Gastrocnemius medialis (tissue), 4 donors: Measurements from ENCODE around the gene PRKCZ.

ENCODE experiments used
- CTCF ChIP-seq, 5 experiments: fragments of 450-650 bp in 3 of 5; fragments of 200-600 bp in 2 of 5; sonication (generic) in 2 of 5; IDR thresholded peaks in 4 of 5; conservative IDR thresholded peaks in 1 of 5; 1 replicate in 4 of 5; 2 replicates in 1 of 5; pipeline ENCODE4 v1.5.1; 2016 to 2019; ENCODE audit warnings: antibody characterized with exemption in 5 of 5, mild to moderate bottlenecking in 3 of 5, moderate library complexity in 3 of 5
- POLR2A ChIP-seq, 2 donors: fragments of 450-650 bp; IDR thresholded peaks; one replicate each; pipeline ENCODE4 v1.6.1; 2017; ENCODE audit warnings: antibody characterized with exemption in 2 of 2, mild to moderate bottlenecking in 2 of 2, moderate library complexity in 2 of 2

- TF ChIP-seq CTCF (IDR thresholded peaks at IDR 0.05 in 4 of 5, conservative IDR thresholded peaks at IDR 0.05 in 1 of 5): no peak
- no peak for TF ChIP-seq POLR2A (IDR thresholded peaks at IDR 0.05)
These were observed 35.2 kb upstream of the PRKCZ start for GRCh38 chr1:2014741-2015735.
